RWPE1 (cell line): Measurements from ENCODE around the gene HNF1B.
"Not testable (repeated sequence)": the region's sequence is repeated elsewhere in the genome, so short reads cannot be mapped to it uniquely, and the experiment has no call there.

Experiments used
- CTCF ChIA-PET: fragments of 350-600 bp; sonication (Branson Sonifier 250); formaldehyde crosslinking; extraction: SDS; loops from one replicate; lab custom pipeline; 2021; lab: Yijun Ruan, JAX
- POLR2A ChIA-PET: fragments of 400-600 bp; formaldehyde crosslinking; extraction: SDS; loops from one replicate; lab custom pipeline; 2020; ENCODE audit warnings: antibody characterized with exemption; ENCODE audit not compliant: low non-redundant PET; lab: Yijun Ruan, JAX
- DNase-seq: peaks from one replicate; pipeline ENCODE4 v3.0.0; 2012; ENCODE audit warnings: low spot score
- H3K27ac ChIP-seq: fragments of 450-650 bp; 2 replicates; pipeline ENCODE4 v1.5.1; 2017
- CTCF ChIP-seq: fragments of 450-650 bp; conservative IDR thresholded peaks from 2 replicates; pipeline ENCODE4 v1.5.1; 2017; ENCODE audit warnings: low read depth, mild to moderate bottlenecking

Gene HNF1B

GRCh38 chr17:37788526-37788925 lies 43.7 kb upstream of the HNF1B start:
- no peak for TF ChIP-seq CTCF
- no peak for DNase-seq
- H3K27ac ChIP-seq: no peak overlapping the region
- ChIA-PET POLR2A (no interaction called here), CTCF (no interaction called here)

DNA sequence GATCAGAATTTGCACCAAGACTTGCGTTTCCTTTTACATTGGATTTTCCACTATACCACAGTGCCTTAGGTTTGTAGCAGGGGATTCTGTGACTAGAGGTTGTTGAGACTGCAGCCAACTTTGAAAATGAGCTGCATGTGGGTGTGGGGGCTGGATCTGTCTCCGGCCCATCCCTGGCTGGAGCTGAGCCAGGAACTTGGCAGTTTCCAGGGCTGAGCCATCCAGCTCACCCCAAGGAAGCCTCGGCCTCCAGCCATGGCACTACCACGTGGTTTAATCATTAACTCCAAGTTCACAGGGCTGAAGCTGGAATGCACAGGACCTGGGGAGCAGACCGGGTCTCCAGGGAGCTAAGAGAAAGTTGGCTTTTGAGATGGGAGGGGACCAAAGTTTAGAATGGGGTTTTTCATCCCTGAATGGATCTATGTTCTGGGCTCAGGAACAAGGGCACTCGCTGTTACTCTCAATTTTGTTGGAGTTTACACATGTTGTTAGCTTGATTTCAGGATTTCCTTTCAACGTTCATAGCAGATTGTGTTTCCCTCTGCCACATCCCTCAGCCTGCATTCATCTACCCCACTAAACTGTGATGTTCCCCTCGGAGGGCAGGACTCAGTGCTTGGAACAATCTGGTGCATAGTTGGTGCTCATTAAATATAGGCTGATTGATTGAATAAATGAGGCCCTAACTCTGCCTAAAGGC lies 42.3 kb upstream of the HNF1B start:
- DNase-seq: no peak

GRCh38 chr17:37786481-37786880 lies 41.6 kb upstream of the HNF1B start:
- ChIA-PET POLR2A (no interaction called here), CTCF (no interaction called here)
- TF ChIP-seq CTCF: no peak

More for the DNA sequence above, 42.3 kb upstream of the HNF1B start:
- ChIA-PET CTCF (no interaction called here), POLR2A (no interaction called here)
- TF ChIP-seq CTCF: no peak
- H3K27ac ChIP-seq: no peak overlapping the region

GRCh38 chr17:37782460-37782859 lies 37.6 kb upstream of the HNF1B start:
- POLR2A ChIA-PET, DNase-seq, H3K27ac ChIP-seq, CTCF ChIA-PET: not testable (repeated sequence)

More at GRCh38 chr17:37786481-37786880, 41.6 kb upstream of the HNF1B start:
- no peak overlapping the region for H3K27ac ChIP-seq
- no peak for DNase-seq

DNA sequence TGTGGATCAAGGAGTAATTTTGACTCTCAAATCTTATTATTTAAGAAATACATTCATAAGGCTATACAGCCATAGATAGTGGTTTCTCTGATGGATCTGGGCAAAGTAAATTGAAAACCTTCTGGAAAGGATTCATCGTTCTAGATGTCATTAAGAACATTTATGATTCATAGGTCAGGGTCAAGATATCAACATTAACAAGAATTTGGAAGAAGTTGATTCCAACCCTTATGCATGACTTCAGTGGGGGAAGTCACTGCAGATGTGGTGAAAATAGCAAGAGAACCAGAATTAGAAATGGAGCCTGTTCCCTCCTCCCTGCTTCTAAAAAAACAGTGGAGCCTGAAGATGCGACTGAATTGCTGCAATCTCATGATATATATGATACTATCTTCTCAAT lies 36.6 kb upstream of the HNF1B start:
- ChIA-PET POLR2A (no interaction called here), CTCF (no interaction called here)
- no peak overlapping the region for H3K27ac ChIP-seq
- TF ChIP-seq CTCF: no peak
- DNase-seq: no peak

- ChIA-PET POLR2A (no interaction called here), CTCF (interaction anchor here (1.1 kb wide), 1 partner anchor 11 kb away, joined by 3 read pairs; no protein-coding TSS in a partner anchor)
- no peak overlapping the region for H3K27ac ChIP-seq
- TF ChIP-seq CTCF: no peak
- peak; percentile 14 for DNase-seq
These were observed 34.7 kb upstream of the HNF1B start for GRCh38 chr17:37779554-37779953.

DNA sequence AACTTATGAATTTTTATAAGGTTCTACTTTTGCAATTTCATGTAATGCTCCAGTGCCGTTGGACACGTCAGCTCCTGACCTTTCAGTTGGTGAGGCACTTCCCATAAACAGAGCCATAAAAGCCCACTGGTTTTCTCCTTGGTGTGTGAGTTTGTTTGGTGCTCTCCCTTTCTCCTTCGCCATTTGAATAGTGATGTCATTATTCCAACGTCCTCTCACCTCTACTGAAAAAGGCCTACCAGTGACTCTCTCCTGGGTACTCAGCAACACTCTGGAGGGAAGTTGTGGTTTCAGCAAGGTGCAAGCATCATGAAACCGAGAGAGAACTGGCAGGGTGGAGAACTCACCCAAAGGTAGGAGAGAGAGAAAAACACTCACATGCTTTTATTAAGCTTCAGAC lies 29.6 kb upstream of the HNF1B start:
- no peak for TF ChIP-seq CTCF
- no peak for DNase-seq
- POLR2A ChIA-PET: no interaction called here
- no peak overlapping the region for H3K27ac ChIP-seq
- CTCF ChIA-PET: interaction anchor here (0.6 to 0.7 kb wide), 3 partner anchors 16 to 125 kb away, joined by 3 to 8 read pairs (median 3); no protein-coding TSS in a partner anchor
